GM21381 (cell line): ENCODE measurements around the gene CALHM1.
"Not testable (repeated sequence)": the region's sequence is repeated elsewhere in the genome, so short reads cannot be mapped to it uniquely, and the experiment has no call there.

Source experiments
- ATAC-seq: cut with Tn5 transposase; IDR thresholded peaks from one replicate; pipeline ENCODE4 v1.9.1; 2021; ENCODE audit warnings: mild to moderate bottlenecking, moderate library complexity; ENCODE audit not compliant: unreplicated experiment

The CALHM1 gene

DNA sequence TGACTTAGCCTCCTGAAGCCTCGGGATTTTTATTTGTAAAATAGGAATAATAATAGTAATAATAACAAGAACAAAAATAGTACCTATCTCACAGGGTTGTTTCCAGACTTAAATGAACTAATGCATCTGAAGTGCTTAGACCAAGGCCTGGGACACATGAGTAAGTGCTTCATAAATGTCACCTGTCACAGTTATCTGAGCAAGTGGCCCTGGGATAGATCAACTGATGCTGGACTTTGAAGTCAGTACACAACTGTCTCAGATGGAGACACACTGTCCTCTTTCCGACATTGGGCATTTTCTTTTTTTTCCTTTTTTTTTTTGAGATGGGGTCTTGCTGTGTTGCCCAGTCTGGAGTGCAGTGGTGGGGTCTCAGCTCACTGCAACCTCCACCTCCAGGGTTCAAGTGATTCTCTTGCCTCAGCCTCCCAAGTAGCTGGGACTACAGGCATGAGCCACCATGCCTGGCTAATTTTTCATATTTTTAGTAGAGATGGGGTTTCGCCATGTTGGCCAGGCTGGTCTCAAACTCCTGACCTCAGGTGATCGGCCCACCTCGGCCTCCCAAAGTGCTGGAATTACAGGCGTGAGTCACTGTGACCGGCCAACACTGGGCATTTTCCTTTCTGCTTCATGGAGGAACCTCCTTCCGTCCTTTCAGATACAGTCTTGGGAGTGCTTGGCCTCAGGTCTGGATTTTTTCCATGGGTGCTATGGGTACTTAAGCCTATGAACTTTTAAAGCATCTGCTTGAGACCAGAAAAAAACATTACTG is 28.1 kb upstream of the CALHM1 start:
- not testable (repeated sequence) for ATAC-seq

DNA sequence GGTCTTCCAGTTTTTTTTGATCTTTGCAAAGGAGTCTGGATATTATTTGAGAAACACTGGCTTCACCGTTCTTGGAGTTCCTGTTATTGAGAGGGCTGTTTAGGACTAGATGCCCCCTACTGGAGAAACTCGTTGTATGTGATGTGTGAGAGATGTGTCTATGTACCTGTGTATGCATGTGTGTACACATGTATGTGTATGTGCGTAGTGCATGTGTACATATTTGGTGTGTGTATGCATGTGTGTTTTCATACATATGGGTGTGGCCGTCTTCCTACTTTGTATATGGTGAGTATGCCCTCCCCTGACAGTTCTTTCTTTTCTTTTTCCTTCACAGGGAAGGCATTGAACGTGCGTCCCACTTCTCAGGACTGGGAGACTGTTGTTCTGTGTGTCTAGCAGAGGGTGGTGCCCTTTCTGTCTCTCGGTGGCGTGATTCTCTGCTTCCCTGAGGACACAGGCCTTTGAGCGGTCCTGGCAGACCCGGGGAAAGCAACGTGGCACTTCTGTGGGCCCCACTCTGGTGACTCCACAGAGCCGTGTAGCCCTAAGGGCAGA is 23.4 kb upstream of the CALHM1 start:
- ATAC-seq = no peak

DNA sequence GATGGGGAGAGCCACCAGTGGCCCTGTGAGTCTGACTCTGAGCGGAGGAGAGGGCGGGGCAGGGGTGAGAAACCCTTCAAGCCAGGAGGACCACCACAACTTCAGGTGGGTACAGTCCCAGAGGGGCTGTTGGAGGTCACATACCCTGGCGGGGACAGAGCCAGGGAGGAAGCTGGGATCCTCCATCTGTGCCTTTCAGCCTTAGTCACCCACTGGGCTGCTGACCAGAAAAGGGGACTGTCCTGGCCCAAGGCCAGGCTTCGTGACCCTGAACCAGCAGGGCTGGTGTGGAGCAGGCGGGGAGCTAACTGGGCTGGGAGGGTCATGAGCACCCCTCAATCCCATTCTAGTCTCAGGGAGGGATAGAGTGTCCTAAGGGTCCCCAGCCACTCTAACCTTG is 21.8 kb upstream of the CALHM1 start:
- ATAC-seq = no peak

DNA sequence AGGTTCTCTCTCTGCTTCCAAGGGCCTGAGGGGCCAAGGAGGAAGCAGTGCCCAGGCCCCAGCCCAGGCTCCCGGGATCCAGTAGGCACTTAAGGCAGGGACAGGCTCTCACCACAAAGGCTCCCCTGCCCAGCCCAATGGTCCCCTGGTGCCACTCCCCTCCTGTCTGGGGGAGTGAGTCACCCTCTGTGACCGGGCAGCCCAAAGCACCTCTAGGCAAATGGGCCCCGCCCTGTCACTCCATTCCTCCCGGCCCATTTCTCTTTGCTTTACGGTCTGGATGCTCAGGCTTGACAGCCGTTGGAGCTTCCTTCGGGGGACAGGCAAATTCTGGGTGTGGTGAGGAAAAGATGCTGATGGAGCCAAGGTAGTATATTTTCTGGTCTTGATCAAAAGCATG is 20.4 kb upstream of the CALHM1 start, which contains the start of gene CALHM3:
TSS of gene CALHM3 (minus strand) at position 106 of the 400 bp plus-strand sequence. CDS start 208 bp downstream, outside the sequence.
- ATAC-seq = no peak

DNA sequence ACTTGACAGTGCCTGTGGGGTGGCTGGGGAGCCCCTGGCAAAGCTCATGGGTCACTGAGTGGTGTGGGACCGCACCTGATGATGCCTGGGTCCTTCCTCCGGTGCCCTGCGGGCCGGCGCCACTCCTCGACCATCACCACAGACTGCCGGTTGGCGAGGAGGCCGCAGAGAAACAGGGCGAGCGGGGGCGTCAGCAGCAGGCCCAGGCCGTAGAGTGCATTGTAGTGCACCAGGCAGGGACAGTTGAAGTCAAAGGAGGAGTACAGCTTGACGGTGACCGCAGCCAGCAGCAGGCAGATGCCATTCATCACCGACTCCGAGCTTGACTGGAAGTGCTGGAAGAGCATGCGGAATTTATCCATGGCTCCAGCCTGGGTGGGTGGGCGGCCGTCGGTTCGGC is 20.0 kb upstream of the CALHM1 start:
- ATAC-seq = no peak

DNA sequence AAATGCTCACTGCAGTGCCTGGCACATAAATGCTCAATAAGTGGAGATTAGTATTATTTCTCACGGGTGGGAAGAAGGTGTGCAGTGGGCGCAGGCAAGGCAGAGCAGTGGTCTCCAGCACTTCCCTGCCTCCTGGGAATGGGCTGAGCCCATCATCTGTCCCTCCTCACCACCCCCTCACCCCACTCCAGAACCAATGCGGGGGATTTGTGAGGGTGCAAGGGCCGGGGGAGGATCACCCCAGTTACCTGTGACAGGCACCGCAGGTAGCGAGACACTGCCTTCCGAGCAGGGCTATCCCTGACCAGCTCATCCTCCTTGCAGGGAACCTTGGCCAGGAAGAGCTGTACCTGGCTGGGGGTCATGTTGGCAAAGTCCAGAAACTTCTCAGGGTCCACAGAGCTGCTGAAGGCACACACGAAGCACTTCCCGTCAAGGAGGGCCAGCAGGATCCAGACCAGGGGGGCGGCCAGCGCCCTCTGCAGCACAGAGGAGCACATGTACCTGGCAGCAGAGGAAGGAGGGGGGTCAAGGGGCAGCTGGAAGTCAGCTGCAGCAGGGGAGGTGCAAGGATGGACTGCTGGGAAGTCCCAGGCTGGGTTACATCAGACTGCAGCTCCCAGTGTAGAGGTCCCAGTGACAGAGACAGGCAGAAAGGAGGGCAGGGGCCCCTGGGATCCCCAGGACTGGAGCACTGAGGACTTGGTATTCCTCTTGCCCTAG is 17.5 kb upstream of the CALHM1 start:
- no peak for ATAC-seq

DNA sequence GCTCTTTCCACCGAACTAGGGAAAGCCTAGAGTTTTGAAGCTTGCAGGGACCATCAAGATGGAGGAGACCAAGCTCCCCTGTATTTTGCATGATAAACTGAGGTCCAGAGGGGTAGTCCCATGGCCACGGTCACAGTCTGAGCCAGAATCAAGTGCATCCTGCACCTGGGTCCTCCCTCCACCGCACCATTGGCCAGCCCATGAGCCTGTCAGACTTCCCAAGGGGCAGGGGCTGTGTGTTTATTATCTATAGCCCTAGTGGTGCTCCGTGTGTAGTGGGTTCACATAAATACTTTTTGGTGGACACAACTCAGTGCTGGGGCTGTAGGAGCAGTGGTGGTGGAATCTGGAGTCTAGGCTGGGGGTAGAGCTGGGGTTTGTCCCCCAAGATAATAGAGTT is 16.7 kb upstream of the CALHM1 start:
- ATAC-seq = no peak

DNA sequence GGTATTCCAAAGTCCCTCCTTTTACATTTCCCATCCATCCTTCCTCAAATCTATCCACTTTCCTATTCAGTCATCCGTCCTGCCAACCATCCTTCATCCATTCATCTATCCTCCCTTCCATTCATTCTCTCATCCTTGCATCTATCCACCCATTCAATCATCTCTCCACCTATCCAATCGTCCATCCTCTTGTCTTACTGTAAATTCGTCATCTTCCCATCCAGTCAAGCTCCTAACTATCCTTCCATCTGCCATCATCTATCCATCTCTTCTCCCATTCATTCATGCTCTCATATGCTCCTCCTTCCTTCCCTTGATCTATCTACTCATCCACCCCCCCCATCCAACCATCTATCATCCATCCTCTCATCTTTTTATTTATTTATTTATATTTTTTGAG is 15.4 kb upstream of the CALHM1 start:
- ATAC-seq = no peak

DNA sequence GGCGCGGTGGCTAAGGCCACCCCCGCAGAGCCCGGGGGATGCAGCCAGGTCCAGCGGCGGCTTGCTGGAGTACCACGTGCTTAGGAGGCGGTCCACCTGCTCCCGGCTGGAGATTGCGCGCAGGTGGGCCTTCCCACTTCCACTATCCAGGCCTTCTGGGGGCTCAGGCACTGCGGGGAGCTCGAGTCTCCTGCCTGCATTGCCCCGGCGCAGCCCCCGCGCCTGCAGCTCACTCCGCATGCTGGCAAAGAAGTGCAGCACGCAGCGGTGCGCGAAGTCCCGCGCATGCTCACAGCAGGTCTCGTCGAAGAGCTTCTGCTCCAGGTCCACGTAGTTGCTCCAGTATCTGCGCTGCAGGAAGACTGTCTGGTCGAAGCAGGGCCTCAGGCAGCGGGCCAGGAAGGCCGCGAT is 14.6 kb upstream of the CALHM1 start:
- no peak for ATAC-seq

DNA sequence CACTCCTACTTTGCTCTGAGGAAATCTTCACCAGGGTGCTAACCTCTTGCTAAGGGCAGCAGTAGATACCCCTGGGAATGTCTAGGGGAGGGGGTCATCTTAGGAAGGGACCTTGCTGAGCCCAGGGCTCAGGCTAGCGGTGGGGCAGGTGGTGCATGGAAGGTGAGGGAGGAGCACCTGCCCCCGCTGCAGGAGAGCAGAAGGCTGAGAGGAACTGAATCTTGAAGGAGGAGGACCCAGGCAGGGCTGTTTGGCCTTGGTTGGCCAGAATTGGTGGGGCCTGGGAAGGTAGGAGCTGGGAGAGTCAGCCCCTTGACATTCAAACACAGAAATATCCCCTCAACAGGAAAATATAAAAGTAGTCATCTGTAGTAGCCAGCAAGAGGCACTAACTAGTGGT is 13.3 kb upstream of the CALHM1 start:
- no peak for ATAC-seq

DNA sequence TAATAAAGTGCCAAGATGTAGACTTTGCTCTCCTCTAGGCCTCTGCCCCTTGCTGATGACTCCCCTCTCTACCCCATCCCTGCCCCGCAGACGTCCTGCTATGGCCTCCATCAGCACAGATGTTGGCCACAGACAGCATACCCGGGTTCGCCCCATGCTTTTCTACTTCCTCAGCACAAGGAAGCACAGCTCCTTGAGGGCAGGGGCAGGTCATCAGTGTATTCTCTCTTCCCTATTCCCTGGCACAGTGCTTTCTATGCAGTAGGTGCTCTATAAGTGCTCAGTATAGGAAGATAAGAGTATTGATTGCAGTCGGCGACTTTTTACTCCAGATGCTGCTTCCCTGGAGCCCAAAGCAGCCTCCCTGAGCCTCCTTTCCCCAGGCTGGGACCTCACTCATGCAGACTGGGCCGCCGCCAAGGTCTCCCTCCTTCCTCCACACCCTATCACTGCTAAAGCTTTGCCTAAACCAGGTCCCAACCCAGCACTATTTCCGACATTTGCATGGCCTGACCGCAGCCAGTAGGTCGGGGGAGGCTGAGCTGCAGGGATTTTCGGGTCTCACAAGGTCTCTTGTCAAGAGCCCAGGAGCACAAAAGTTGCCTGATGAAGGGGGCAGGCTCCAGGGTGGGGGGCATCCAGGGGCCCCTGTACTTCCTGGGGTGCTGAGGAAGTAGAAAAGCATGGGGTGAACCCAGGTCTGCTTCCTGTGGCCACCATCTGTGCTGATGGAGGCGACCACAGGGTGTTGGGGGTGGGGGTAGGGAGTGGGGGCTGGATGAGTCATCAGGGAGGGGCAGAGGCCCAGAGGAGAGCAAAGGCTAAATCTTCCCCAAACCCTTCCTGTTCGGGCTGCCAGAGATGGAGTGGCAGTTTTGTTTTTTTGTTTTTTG is 12.3 kb upstream of the CALHM1 start:
- peak; percentile 67 for ATAC-seq

DNA sequence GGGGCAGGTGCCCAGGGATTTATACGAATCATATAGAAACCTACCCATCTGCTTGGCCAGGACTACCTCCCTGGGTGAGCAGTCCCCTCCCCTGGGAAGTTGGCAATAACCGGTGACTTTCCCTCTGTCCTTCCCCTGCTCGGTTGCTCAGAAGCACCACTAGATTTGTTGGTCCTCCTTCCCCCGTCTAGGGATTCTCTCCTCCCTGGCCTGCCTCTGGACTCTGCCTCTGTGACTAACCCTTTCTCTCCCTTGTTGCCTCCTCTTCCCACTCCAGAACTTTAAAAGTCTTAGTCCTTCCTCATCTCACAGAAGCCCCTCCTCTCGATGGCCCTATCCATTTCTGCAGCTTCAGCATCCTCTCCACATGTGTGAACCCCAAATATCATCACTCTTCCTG is 10.5 kb upstream of the CALHM1 start:
- no peak for ATAC-seq

DNA sequence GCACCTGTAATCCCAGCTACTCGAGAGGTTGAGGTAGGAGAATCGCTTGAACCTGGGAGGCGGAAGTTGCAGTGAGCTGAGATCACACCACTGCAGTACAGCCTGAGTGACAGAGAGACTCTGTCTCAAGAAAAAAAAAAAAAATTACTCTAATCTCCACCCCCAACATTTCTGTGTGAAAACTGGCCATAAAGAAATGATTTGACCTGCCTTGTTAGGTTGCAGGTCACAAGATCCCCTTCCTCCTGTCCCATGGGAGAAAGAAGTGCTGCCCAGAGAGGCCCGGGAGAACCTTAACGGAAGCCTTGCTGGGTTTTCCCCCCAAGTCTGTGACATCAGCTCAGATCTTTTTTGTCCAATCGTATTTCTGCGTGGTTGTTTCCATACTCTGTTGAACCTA is 8.7 kb upstream of the CALHM1 start:
- ATAC-seq = no peak

DNA sequence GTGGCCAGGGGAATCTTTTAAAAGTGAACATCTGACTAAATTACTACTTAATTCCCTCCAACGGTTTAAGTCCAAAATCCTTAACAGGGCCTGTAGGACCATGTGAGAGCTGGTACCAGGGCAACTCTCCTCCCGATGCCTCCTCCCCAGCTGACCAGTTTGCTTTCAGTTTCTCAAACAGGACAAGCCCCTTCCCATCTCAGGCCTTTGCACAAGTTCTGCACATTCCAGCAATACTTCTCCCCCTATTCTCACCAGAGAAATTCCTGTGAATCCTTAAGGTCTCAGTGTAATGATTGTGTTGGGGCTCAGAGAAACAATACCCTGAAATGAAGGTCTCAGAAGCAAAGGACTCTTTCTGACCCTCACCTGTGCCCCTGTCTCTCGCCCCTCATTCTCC is 8.0 kb upstream of the CALHM1 start:
- ATAC-seq = no peak

DNA sequence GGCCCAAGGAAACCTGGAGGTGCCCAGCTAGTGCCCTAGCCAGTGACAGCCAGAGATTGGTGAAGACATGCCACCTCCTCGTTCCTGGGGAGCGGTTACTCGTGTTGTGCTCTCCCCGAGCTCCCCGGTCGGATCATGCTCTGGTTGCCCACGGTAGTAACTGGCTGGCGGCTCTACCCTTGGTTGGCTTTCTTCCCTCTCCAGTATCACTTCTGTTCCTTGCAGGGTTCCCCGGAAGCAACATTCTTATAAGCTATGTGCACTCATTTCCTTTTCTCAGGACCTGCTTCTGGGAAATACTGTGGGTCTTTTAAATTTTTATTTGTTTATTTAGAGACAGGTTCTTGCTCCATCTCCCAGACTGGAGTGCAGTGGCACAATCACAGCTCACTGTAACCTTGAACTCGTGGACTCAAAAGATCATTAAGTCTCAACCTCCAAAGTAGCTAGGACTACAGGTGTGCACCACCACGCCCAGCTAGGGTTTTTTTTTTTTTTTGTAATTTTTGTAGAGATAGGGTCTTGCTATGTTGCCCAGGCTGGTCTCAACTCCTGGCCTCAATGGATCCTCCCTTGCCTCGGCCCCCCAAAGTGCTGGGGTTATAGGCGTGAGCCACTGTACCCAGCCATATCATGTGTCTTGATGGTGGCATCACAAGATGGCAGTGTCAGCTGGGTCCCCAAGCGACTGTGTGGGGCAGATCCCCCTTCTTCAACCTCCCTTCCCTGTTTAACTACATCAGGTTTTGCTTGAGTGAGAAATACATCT is 6.9 kb upstream of the CALHM1 start:
- no peak for ATAC-seq

DNA sequence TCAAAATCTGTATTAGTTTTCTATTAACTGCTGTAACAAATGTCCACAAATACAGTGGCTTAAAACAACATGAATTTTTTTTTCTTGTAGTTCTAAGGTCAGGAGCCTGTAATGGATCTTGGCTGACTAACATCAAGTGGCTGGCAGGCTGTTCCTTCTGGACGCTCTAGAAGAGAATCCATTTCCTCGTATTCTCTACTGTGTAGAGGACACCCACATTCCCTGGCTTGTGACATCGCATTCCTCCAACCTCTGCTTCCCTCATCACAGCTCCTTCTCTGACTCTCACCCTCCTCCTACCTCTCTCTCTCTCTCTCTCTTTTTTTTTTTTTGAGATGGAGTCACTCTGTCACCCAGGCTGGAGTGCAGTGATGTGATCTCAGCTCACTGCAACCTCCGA is 4.8 kb upstream of the CALHM1 start:
- no peak for ATAC-seq

DNA sequence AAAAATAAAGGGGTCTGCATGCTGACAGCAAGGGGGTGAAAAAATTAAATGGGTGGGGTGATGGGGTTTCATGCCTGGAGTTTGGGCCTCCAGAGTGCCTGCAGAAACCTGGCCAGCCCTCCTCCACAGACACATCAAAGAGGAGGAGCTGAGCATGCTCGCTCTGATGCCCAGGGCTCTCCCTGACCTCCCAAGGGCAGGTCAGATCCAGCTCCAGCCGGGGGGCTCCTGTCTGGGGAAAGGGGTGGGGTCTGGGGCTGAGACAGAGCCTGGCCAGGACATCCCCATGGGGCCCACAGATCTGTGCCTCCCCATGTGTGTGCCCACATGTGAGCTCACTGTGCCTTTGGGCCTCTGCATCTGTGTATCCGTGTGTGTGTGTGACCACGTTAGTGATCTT is 915 bp upstream of the CALHM1 start:
- no peak for ATAC-seq

DNA sequence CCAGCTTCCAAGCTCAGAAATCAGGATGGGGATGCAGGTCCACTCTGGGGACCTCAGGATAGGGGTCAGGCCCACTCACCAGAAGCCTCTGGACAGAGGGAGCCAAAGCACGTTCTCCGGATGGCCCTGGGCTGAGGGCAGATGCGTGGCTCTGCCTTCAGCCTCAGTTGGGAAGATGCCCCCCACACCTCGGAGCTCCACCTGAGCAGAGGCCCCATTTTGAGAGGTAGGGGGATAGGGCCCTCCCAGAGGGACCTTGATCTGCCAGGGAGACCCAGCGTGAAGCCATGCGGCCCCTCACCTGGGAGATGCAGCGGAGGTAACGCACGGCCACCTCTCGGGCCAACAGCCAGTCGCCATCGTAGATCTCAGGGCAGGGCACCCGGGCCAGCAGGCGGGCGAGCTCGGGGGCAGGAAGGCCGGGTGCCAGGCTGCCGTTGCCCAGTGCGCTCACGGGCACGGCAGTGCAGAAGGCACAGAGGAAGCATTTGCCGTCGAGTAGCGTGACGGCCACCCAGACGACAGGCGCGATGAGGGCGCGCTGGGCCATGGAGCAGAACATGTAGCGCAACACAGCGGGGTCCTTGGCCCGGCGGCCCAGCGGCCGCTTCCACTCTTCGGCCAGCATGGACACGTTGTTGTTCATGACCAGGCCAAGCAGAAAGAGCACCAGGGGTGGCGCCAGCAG is 660 bp downstream of the CALHM1 start:
- no peak for ATAC-seq

DNA sequence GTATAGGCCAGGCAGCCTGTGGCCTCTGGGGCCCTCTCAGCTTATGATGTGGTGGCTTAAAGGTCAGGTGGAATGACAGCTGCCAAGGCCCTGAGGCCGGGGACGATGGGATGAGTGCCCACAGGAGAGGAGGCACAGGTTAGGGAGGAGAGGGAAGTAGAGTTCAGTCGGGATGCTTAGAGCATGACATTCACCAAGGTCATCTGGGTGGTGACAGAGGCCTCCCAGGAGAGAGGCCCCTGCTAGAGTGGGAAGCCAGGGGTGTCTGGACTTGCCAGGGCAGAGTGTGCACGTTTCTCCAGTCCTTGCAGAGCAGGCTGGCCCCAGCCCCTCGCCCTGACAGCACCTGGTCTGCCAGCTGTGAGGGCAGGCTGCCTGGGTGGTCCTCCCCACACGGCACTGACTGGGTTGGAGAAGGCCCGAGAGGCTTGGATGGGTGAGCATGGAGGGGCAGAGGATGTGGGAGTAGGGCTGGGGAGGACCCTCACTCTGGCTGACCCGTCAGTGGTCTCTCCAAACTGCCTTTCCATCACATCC is 1.5 kb downstream of the CALHM1 start:
- ATAC-seq = no peak
